ENCODE measurements around the gene BCAR3. TPM values are rescaled to one million over a fixed set of nuclear protein-coding genes. Genes with fewer than 3 reads are reported as not detected.

The BCAR3 gene
- total and polyA plus RNA-seq, 2 of the 4 experiments (the other 2 are of a cell fraction): 41.4 to 46.4 TPM

- peaks cover 0 to 13% of the 10 kb centered on the region in 2 experiments; a peak in 2 of 4 replicates for H3K79me1 ChIP-seq (ENCODE audit: low read depth in 1 of 2, low read length in 2 of 2)
- peaks cover 14% of the 10 kb centered on the region for H3K36me3 ChIP-seq (ENCODE audit: control insufficient read depth, insufficient read depth, low read length)
- dilution Hi-C loops (cut with HindIII; ENCODE audit: low sequenced_read_pairs, unreplicated experiment): no loop called here
Measured at GRCh38 chr1:93559695-93560094, 121.9 kb downstream of the BCAR3 start.

More at GRCh38 chr1:93559695-93560094, 121.9 kb downstream of the BCAR3 start:
- no peak overlapping the region for H2BK15ac ChIP-seq (ENCODE audit: low read depth, low read length)
- H3K9ac ChIP-seq (ENCODE audit: low read depth, low read length): no peak overlapping the region
- no peak overlapping the region for H3K18ac ChIP-seq (ENCODE audit: low read depth, low read length)
- no peak overlapping the region for H4K5ac ChIP-seq (ENCODE audit: low read depth, low read length)
- H2AK5ac ChIP-seq (ENCODE audit: low read depth, low read length): no peak overlapping the region
- no peaks in the 10 kb centered on the region; the same call in none of the 2 replicates for H3K9me1 ChIP-seq (ENCODE audit: insufficient read depth, low read length)
- no peaks in the 10 kb centered on the region for H3K27me3 ChIP-seq (ENCODE audit: control insufficient read depth, insufficient read depth, low read length)
- no peak overlapping the region for H3K27ac ChIP-seq (ENCODE audit: insufficient read depth, low read length)
- H3K4me1 ChIP-seq (ENCODE audit: control insufficient read depth, insufficient read depth, low read length): no peaks in the 10 kb centered on the region
- H3K4me2 ChIP-seq (ENCODE audit: low read depth, low read length): no peak overlapping the region
- no peak overlapping the region for H2AK9ac ChIP-seq (replicated peaks; ENCODE audit: low read depth, low read length, poor library complexity)
- H3K56ac ChIP-seq (ENCODE audit: extremely low read depth, insufficient read depth, low read length): no peak overlapping the region
- H2AFZ ChIP-seq (replicated peaks; ENCODE audit: low read length, poor library complexity): no peak overlapping the region
- H3K14ac ChIP-seq (replicated peaks; ENCODE audit: low read depth, low read length): no peak overlapping the region
- no peak overlapping the region for H4K91ac ChIP-seq (ENCODE audit: insufficient read depth, low read depth, low read length)
- H2BK5ac ChIP-seq (ENCODE audit: low read depth, low read length, poor library complexity, severe bottlenecking): no peak overlapping the region
- intact Hi-C loops (cut with micrococcal nuclease): no loop called here
- H2BK20ac ChIP-seq (ENCODE audit: low read depth, low read length): no peak overlapping the region
- ChIA-PET CTCF (no interaction called here), POLR2A (ENCODE audit: unreplicated experiment) (no interaction called here)
- DNase-seq (no peak), ATAC-seq (ENCODE audit: low read depth) (no peak)
- TF ChIP-seq RAD21 (IDR thresholded peaks at IDR 0.05; ENCODE audit: low read length): no peak
- TF ChIP-seq FOS (IDR thresholded peaks at IDR 0.05; ENCODE audit: low read depth, low read length): no peak
- no peak for TF ChIP-seq CTCF (conservative IDR thresholded peaks at IDR 0.05; ENCODE audit: low read depth, low read length)
- no peak for TF ChIP-seq ELK1 (IDR thresholded peaks at IDR 0.05; ENCODE audit: borderline replicate concordance, low read depth, low read length)
- TF ChIP-seq RCOR1 (IDR thresholded peaks at IDR 0.05; ENCODE audit: insufficient replicate concordance, low read length): no peak
- no peak for TF ChIP-seq MAZ (IDR thresholded peaks at IDR 0.05; ENCODE audit: borderline replicate concordance, low read depth, low read length)
- TF ChIP-seq CEBPB (IDR thresholded peaks at IDR 0.05; ENCODE audit: low read depth, low read length): no peak
- no peak for TF ChIP-seq BHLHE40 (IDR thresholded peaks at IDR 0.05; ENCODE audit: low read depth, low read length)
- TF ChIP-seq CHD1 (IDR thresholded peaks at IDR 0.05; ENCODE audit: low read depth, low read length): no peak
- no peak for TF ChIP-seq POLR2A (IDR thresholded peaks at IDR 0.05; ENCODE audit: low read depth, low read length)
- TF ChIP-seq NFE2L2 (IDR thresholded peaks at IDR 0.05; ENCODE audit: low read depth, low read length): no peak
- no peak for TF ChIP-seq MAFK (IDR thresholded peaks at IDR 0.05; ENCODE audit: low read depth, low read length)
- no peak for TF ChIP-seq USF2 (IDR thresholded peaks at IDR 0.05; ENCODE audit: low read depth, low read length)
- TF ChIP-seq SMC3 (IDR thresholded peaks at IDR 0.05; ENCODE audit: low read depth, low read length): no peak
- no peak for TF ChIP-seq RFX5 (IDR thresholded peaks at IDR 0.05; ENCODE audit: low read depth, low read length)
- no peak for TF ChIP-seq MXI1 (IDR thresholded peaks at IDR 0.05; ENCODE audit: borderline replicate concordance, low read depth, low read length)
- no peak overlapping the region for H3K4me3 ChIP-seq (ENCODE audit: insufficient read depth, low read depth, low read length)
- H4K8ac ChIP-seq (ENCODE audit: low read depth in 2 of 2, low read length in 2 of 2): no peak overlapping the region
- no peak overlapping the region for H3K4ac ChIP-seq (ENCODE audit: low read depth, low read length)
- in situ Hi-C loops (cut with MboI; ENCODE audit: low sequenced_read_pairs): loop anchor here (25.0 kb wide), 1 partner anchor 97 kb away; no protein-coding TSS in a partner anchor
- no peaks in the 10 kb centered on the region for H3K9me3 ChIP-seq (ENCODE audit: control insufficient read depth, insufficient read depth, low read length)
- no TSS peak for BruUV-seq (replicated peaks)
- no peak overlapping the region for H3K23ac ChIP-seq (ENCODE audit: low read depth, low read length)
- H4K20me1 ChIP-seq (ENCODE audit: insufficient read depth, low read length): no peaks in the 10 kb centered on the region; the same call in 1 of the 2 replicates
- no peak overlapping the region for H2BK120ac ChIP-seq (ENCODE audit: low read depth, low read length)

Data from IMR-90 (cell line).